PC-9 (cell line): Measurements from ENCODE around the gene SFTA2. TPM values are rescaled to one million over a fixed set of nuclear protein-coding genes. Genes with fewer than 3 reads are reported as not detected.

Experiments
- BruUV-seq: library from RNA; stranded (reverse); fragments of 400-500 nt; replicated peaks from 2 replicates; lab custom pipeline; 2021; lab: Mats Ljungman, UMichigan
- CTCF ChIA-PET: fragments of 300-600 bp; sonication (Branson Sonifier 250); formaldehyde crosslinking; loops from one replicate; lab custom pipeline; 2022; ENCODE audit warnings: antibody characterized with exemption; lab: Charles Lee
- POLR2A ChIA-PET: fragments of 300-600 bp; sonication (Branson Sonifier 250); formaldehyde crosslinking; loops from one replicate; lab custom pipeline; 2022; ENCODE audit warnings: antibody characterized with exemption; ENCODE audit not compliant: unreplicated experiment; lab: Charles Lee
- DNase-seq, 2 experiments: peaks; one replicate each; pipeline versions ENCODE4 v3.0.0 to v3.0.0-alpha.2; 2015 to 2022; ENCODE audit warnings: mixed read lengths in 1 of 2
- H2AFZ ChIP-seq: fragments of 200-600 bp; sonication (generic); 2 replicates; pipeline ENCODE4 v1.8.1; 2017; ENCODE audit warnings: antibody characterized with exemption
- H3F3A ChIP-seq: fragments of 200-600 bp; sonication (generic); 2 replicates; pipeline ENCODE4 v1.8.1; 2017; ENCODE audit warnings: antibody characterized with exemption, mild to moderate bottlenecking, low read depth; ENCODE audit not compliant: insufficient read depth
- H3K27ac ChIP-seq: fragments of 200-600 bp; sonication (generic); 2 replicates; pipeline ENCODE4 v1.6.1; 2016; ENCODE audit warnings: mixed run types
- H3K27me3 ChIP-seq: fragments of 200-600 bp; sonication (generic); 2 replicates; pipeline ENCODE4 v1.6.1; 2016; ENCODE audit warnings: low read depth, mixed run types; ENCODE audit not compliant: insufficient read depth
- H3K36me3 ChIP-seq: fragments of 200-600 bp; sonication (generic); 2 replicates; pipeline ENCODE4 v1.6.1; 2016; ENCODE audit warnings: low read depth, mixed run types
- H3K4me1 ChIP-seq: fragments of 200-600 bp; sonication (generic); replicated peaks from 2 replicates; pipeline ENCODE4 v1.6.1; 2016; ENCODE audit warnings: mixed run types; ENCODE audit not compliant: insufficient read depth
- H3K4me2 ChIP-seq: fragments of 200-600 bp; sonication (generic); 2 replicates; pipeline ENCODE4 v1.6.1; 2017; ENCODE audit warnings: mixed run types
- H3K4me3 ChIP-seq: fragments of 200-600 bp; sonication (generic); 2 replicates; pipeline ENCODE4 v1.6.1; 2016; ENCODE audit warnings: mixed run types
- H3K79me2 ChIP-seq: fragments of 200-600 bp; sonication (generic); 2 replicates; pipeline ENCODE4 v1.6.1; 2017; ENCODE audit warnings: low read depth, mixed run types
- H3K9me2 ChIP-seq: fragments of 200-600 bp; sonication (generic); 2 replicates; pipeline ENCODE4 v1.8.1; 2017; ENCODE audit warnings: mild to moderate bottlenecking; ENCODE audit not compliant: insufficient read depth
- H3K9me3 ChIP-seq: fragments of 200-600 bp; sonication (generic); 2 replicates; pipeline ENCODE4 v1.8.1; 2016; ENCODE audit warnings: low read depth; ENCODE audit not compliant: insufficient read depth
- H4K20me1 ChIP-seq: fragments of 200-600 bp; sonication (generic); 2 replicates; pipeline ENCODE4 v1.8.1; 2017; ENCODE audit not compliant: insufficient read depth
- EZH2 ChIP-seq: fragments of 200-600 bp; sonication (generic); IDR thresholded peaks from 2 replicates; pipeline ENCODE4 v1.8.0; 2017; ENCODE audit warnings: antibody characterized with exemption, low read depth
- intact Hi-C: fragments of 100-400 bp; cut with micrococcal nuclease; formaldehyde crosslinking; loops from one replicate; pipeline ENCODE4 v1.10.0; 2022; ENCODE audit not compliant: unreplicated experiment
- total RNA-seq: library from RNA; stranded (reverse); gene quantifications from 2 replicates; pipeline ENCODE4 v1.2.3, GENCODE V29; 2021
- TF ChIP-seq, protein P1 (sequence below): fragments of 200-600 bp; sonication (generic); conservative IDR thresholded peaks from 2 replicates; pipeline ENCODE4 v1.6.1; 2017; ENCODE audit warnings: mixed run types, antibody characterized with exemption, mild to moderate bottlenecking, moderate library complexity

SFTA2 gene
- total RNA-seq, 1 experiment from 2014 or later = 0.72 TPM

DNA sequence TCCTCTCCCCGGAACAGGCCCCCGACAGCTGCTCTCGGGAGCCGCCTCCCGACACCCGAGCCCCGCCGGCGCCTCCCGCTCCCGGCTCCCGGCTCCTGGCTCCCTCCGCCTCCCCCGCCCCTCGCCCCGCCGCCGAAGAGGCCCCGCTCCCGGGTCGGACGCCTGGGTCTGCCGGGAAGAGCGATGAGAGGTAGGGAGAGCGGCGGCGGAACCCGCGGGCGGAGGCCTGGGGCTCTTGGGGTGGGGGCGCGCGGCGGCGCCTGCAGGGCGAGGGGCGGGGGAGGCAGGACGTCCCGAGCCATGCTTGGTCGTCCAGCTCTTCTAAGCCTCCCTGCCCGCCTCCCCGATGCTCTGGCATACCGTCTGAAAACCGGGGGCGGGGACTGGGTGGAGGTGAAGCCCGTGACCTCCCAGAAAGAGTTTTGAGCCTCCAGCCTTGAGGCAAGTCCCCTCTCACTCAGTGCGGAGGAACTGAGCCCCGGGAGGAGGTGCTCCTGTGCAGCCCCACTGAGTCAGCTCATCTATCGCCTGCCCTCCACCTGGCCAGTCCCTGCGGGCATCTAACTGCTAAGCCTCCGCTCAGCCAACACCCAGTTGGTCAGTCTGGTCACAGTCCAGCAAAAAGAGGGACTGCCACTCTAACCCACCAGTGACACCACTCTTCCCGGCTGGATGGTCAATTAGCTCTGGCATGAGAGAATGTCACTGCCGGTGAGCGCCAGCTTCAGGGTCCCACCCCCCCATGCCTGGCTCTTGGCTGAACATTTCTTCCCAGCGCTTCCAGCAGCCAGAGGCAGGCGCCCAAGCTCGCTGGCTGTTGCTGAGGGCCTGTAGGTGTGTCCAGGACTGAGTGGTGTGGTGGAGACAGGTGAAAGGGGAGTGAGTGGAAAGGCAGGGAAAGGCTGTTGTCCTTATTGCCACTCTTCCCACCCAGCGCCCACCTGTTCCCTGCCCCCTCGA lies 47.2 kb downstream of the SFTA2 start:
- H3K79me2 ChIP-seq = peaks cover 63% of the 10 kb centered on the region
- CTCF ChIA-PET = interaction anchor here (0.6 to 1.3 kb wide), 4 partner anchors 29 to 672 kb away, joined by 3 read pairs; partner anchors contain the start of gene VARS2
- H3F3A ChIP-seq = peaks cover 49% of the 10 kb centered on the region
- 0 out of 2 replicates have a peak overlapping the region, but pooled peaks have one; percentile 24 for H2AFZ ChIP-seq
- peaks cover 36% of the 10 kb centered on the region for H4K20me1 ChIP-seq
- H3K27me3 ChIP-seq = no peaks in the 10 kb centered on the region
- POLR2A ChIA-PET = interaction anchor here (0.5 to 1.1 kb wide), 9 partner anchors 22 to 290 kb away, joined by 3 to 10 read pairs (median 3); no protein-coding TSS in a partner anchor
- BruUV-seq = TSS peak; percentile 33
- H3K9me3 ChIP-seq = no peaks in the 10 kb centered on the region
- H3K4me3 ChIP-seq = peak overlapping the region; percentile 98
- peak overlapping the region; percentile 94 for H3K27ac ChIP-seq
- H3K4me1 ChIP-seq = peaks cover 44% of the 10 kb centered on the region
- peak; percentile 63 to 83 for DNase-seq
- intact Hi-C loops = loop anchor here (1.0 to 2.0 kb wide), 2 partner anchors 30 to 142 kb away; partner anchors contain the start of genes FLOT1 and VARS2
- H3K9me2 ChIP-seq = no peaks in the 10 kb centered on the region
- TF ChIP-seq, protein P1, sequence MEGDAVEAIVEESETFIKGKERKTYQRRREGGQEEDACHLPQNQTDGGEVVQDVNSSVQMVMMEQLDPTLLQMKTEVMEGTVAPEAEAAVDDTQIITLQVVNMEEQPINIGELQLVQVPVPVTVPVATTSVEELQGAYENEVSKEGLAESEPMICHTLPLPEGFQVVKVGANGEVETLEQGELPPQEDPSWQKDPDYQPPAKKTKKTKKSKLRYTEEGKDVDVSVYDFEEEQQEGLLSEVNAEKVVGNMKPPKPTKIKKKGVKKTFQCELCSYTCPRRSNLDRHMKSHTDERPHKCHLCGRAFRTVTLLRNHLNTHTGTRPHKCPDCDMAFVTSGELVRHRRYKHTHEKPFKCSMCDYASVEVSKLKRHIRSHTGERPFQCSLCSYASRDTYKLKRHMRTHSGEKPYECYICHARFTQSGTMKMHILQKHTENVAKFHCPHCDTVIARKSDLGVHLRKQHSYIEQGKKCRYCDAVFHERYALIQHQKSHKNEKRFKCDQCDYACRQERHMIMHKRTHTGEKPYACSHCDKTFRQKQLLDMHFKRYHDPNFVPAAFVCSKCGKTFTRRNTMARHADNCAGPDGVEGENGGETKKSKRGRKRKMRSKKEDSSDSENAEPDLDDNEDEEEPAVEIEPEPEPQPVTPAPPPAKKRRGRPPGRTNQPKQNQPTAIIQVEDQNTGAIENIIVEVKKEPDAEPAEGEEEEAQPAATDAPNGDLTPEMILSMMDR = no peak
- no peak for TF ChIP-seq EZH2
- peak overlapping the region; percentile 96 for H3K4me2 ChIP-seq
- peaks cover 13% of the 10 kb centered on the region; the same call in 1 of the 2 replicates for H3K36me3 ChIP-seq

DNA sequence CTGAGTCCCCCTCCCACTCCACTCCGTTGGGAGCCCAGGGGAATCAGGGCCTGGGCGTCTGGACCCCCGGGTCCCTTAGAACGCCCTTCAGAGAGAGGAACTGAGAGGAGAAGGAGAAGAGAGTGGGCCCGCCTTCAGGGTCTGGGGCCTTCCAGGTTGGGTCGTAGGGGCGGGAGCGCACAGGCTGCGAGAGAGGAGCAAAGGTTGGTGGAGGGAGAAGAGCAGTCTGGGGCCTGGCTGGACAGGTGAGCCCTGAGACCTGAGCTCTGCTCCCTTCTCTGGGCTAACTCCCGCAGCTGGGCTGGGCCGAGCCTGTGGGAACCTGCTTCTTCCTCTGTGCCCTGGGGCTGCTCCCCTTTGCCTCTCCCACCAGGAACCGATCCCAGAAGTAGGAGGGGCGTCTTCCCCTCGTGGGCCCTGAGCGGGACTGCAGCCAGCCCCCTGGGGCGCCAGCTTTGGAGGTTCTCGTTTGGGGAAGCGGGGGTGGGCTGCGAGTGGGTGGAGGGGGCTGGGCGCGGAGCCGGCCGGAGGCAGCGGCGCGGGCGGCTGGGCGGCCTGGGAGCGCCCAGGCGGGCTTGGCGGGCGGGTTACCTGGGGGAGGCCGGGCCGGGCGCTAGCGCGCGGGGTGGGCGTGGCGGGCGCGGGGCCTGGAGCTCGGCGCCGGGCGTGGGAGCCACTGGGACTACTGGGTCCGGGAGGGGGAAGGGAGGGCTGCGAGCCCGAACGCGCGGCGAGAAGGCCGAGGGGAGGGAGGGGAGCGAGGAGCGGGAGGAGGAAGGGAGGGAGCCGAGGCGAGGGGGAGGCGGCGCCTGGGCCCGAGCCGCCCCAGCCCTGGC lies 48.1 kb downstream of the SFTA2 start, which contains the start of gene DDR1:
Gene DDR1, plus strand, starts transcription at position 835 of the 836 bp plus-strand sequence. CDS start 4,211 bp downstream, outside the sequence.
- intact Hi-C loops = loop anchor here (1.0 to 2.0 kb wide), 4 partner anchors 31 to 267 kb away; partner anchors contain the start of genes FLOT1, MRPS18B, PPP1R10 and VARS2
- Histone ChIP-seq H3K79me2 (peaks cover 55% of the 10 kb centered on the region), H3F3A (peaks cover 49% of the 10 kb centered on the region), H3K4me3 (peak within 1 kb of the TSS; percentile 98), H3K9me2 (no peaks in the 10 kb centered on the region), H3K27me3 (no peaks in the 10 kb centered on the region), H3K4me2 (peak within 1 kb of the TSS; percentile 99), H3K36me3 (peaks cover 7% of the 10 kb centered on the region; the same call in 1 of the 2 replicates), H3K4me1 (peaks cover 44% of the 10 kb centered on the region), H4K20me1 (peaks cover 27% of the 10 kb centered on the region), H3K9me3 (no peaks in the 10 kb centered on the region), H3K27ac (peak within 1 kb of the TSS; percentile 94), H2AFZ (peak within 1 kb of the TSS; percentile 48; the same call in 1 of the 2 replicates)
- peak; percentile 81 to 85 for DNase-seq
- no TSS peak for BruUV-seq
- CTCF ChIA-PET = interaction anchor here (1.1 to 2.2 kb wide), 4 partner anchors 40 to 203 kb away, joined by 3 to 12 read pairs (median 6); no protein-coding TSS in a partner anchor
- TF ChIP-seq, protein P1 = no peak
- POLR2A ChIA-PET = interaction anchor here (0.5 to 1.6 kb wide), 15 partner anchors 24 to 671 kb away, joined by 3 to 21 read pairs (median 5); partner anchors contain the start of genes GTF2H4, MRPS18B and TRIM26
